Panc1 (cell line): ENCODE results near the gene FGD3.

Source experiments
- CTCF ChIP-seq: fragments of 450-650 bp; IDR thresholded peaks from 2 replicates; pipeline ENCODE4 v1.5.1; 2017; ENCODE audit warnings: mild to moderate bottlenecking
- SIN3A ChIP-seq: IDR thresholded peaks from 2 replicates; pipeline ENCODE4 v1.6.1; 2012; ENCODE audit warnings: low read depth, mild to moderate bottlenecking, low read length, moderate library complexity, borderline replicate concordance; ENCODE audit not compliant: insufficient read depth
- TCF7L2 ChIP-seq: IDR thresholded peaks from 2 replicates; pipeline ENCODE4 v1.6.1; 2011; ENCODE audit warnings: mild to moderate bottlenecking, low read depth, low read length, inconsistent platforms

- TF ChIP-seq SIN3A (no peak), CTCF (no peak), TCF7L2 (no peak)
Measured at GRCh38 chr9:93008457-93008856, 61.1 kb downstream of the FGD3 start.
